OCI-LY3 (cell line): Measurements from ENCODE around the gene NUP93.

Source experiments
- EZH2phosphoT487 ChIP-seq: fragments of 200-600 bp; shearing (Covaris generic); IDR thresholded peaks from 2 replicates; pipeline ENCODE4 v1.6.1; 2018; ENCODE audit warnings: antibody characterized with exemption, mixed run types, low read depth
- TF ChIP-seq, protein P1 (sequence below): fragments of 200-600, 300-600 bp; sonication (generic); IDR thresholded peaks from 2 replicates; pipeline ENCODE4 v1.5.1; 2014; ENCODE audit warnings: antibody characterized with exemption, low read length, low read depth

DNA sequence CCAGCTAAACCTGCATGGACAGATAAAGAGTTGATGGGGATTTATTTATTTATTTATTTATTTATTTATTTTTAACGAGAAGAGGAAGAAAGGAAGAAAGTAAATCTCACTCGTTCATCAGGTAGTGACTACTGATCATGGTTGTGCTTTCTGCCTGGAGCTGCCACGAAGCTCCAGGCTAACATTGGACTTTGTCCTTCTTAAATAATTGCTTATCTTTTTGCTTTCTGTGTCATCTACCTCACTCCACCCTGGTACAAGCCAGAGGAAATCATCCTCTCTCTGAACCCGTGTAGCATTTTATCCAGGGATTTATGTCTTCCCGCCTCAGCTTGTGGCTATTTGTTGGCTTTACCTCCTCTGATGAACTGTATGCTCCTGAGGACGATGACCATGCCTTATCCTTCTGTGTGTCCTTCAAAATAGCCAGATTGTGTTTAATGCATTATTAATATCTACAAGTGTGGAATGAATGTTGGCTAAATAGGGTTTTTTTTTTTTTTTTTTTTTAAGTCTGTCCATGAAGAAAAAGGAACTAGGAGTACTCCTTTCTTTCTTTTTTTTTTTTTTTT is 127.0 kb downstream of the NUP93 start:
- TF ChIP-seq, protein P1, sequence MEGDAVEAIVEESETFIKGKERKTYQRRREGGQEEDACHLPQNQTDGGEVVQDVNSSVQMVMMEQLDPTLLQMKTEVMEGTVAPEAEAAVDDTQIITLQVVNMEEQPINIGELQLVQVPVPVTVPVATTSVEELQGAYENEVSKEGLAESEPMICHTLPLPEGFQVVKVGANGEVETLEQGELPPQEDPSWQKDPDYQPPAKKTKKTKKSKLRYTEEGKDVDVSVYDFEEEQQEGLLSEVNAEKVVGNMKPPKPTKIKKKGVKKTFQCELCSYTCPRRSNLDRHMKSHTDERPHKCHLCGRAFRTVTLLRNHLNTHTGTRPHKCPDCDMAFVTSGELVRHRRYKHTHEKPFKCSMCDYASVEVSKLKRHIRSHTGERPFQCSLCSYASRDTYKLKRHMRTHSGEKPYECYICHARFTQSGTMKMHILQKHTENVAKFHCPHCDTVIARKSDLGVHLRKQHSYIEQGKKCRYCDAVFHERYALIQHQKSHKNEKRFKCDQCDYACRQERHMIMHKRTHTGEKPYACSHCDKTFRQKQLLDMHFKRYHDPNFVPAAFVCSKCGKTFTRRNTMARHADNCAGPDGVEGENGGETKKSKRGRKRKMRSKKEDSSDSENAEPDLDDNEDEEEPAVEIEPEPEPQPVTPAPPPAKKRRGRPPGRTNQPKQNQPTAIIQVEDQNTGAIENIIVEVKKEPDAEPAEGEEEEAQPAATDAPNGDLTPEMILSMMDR: no peak
- TF ChIP-seq EZH2phosphoT487: no peak
